GM12874 (cell line): ENCODE measurements around the gene KIF17.

Experiments used
- CTCF ChIP-seq: IDR thresholded peaks from 2 replicates; pipeline ENCODE4 v1.5.1; 2011; ENCODE audit warnings: low read depth, mild to moderate bottlenecking, control low read depth, low read length, moderate library complexity; ENCODE audit not compliant: insufficient read depth

KIF17 gene

GRCh38 chr1:20712215-20712577, 5.6 kb downstream of the KIF17 start:
- TF ChIP-seq CTCF, result no peak

GRCh38 chr1:20711285-20712214, 6.3 kb downstream of the KIF17 start:
- TF ChIP-seq CTCF, result no peak

GRCh38 chr1:20710469-20711284, 7.1 kb downstream of the KIF17 start:
- TF ChIP-seq CTCF, result no peak

GRCh38 chr1:20709868-20710267, 7.9 kb downstream of the KIF17 start:
- TF ChIP-seq CTCF, result no peak

- TF ChIP-seq CTCF, result no peak
These were observed 8.9 kb downstream of the KIF17 start for GRCh38 chr1:20708891-20709290.

- TF ChIP-seq CTCF, result no peak
These were observed 9.8 kb downstream of the KIF17 start for GRCh38 chr1:20708057-20708456.

- no peak for TF ChIP-seq CTCF
These were observed 11.0 kb downstream of the KIF17 start for GRCh38 chr1:20706841-20707240.
